NCI-H128 (cell line): ENCODE results near the gene TUBGCP3.
"Not testable (repeated sequence)": the region's sequence is repeated elsewhere in the genome, so short reads cannot be mapped to it uniquely, and the experiment has no call there.

Experiments used
- DNase-seq: peaks from one replicate; lab custom pipeline; 2025; ENCODE audit not compliant: unreplicated experiment; lab: John Stamatoyannopoulos, UW

Gene TUBGCP3

GRCh38 chr13:112580211-112580610 is 7.7 kb downstream of the TUBGCP3 start:
- no peak for DNase-seq

DNA sequence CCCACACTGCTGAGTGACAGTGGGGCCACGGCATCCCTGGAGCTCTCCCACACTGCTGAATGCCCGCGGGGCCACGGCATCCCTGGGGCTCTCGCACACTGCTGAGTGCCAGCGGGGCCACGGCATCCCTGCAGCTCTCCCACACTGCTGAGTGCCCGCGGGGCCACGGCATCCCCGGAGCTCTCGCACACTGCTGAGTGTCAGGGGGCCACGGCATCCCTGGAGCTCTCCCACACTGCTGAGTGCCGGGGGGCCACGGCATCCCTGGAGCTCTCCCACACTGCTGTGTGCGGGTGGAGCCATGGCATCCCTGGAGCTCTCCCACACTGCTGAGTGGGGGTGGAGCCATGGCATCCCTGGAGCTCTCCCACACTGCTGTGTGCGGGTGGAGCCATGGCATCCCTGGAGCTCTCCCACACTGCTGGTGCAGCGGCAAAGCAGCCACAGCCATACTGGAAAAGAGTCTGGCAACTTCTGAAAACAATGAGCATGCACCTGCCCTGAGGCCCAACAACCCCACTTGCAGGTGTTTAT is 8.6 kb downstream of the TUBGCP3 start:
- DNase-seq, result no peak

DNA sequence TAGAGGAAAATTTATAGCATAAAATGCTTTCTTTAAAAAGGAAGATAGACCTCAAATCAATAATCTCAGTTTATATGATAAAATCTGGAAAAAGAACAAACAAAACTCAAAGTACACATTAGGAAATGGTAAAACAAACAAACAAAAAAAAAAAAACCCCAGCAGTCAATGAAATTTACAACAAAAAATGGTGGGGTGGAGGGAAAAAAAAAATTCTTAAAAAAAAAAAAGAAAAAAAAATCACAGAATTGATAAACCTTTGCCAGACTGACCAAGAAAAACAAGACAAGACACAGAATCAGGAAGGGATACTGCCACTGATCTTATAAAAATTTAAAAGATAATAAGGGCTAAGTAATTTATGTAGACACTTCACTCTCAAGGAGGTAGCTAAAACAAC is 11.2 kb downstream of the TUBGCP3 start:
- DNase-seq, result no peak

DNA sequence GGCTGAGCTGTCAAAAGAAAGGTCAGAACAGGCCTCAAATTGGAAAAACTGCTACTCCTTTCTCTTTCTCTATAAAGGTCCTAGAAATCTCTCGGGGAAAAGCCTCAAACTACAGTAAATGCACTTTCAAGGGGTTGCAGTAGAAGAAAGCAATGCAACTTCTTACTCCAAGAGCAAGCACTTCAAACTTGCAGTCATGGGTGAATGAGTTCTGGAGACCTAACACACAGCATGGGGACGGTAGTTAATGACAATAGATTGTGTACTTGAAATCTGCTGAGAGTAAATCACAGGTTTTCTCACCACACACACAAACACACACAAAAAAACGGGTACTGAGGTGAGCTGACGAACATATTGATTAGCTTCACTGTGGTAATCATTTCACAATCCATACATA is 11.8 kb downstream of the TUBGCP3 start:
- DNase-seq, result no peak

DNA sequence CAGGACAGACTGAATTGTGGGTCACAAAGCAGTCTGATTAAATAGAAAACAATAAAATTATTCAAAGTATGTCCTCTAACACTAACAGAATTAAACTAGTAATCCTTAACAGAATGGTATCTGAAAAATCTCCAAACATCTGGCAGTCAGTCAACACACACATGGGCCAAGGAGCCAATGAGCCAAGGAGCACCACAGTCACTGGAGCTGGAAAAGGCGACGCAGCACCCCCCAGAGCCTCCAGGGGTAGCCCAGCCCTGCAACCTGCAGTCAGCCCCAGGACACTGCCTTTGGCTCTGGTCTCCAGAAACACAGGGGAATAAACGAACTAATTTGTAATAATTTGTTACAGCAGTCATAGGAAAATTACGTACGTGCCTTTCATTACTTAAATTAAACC is 12.3 kb downstream of the TUBGCP3 start:
- DNase-seq, result no peak

DNA sequence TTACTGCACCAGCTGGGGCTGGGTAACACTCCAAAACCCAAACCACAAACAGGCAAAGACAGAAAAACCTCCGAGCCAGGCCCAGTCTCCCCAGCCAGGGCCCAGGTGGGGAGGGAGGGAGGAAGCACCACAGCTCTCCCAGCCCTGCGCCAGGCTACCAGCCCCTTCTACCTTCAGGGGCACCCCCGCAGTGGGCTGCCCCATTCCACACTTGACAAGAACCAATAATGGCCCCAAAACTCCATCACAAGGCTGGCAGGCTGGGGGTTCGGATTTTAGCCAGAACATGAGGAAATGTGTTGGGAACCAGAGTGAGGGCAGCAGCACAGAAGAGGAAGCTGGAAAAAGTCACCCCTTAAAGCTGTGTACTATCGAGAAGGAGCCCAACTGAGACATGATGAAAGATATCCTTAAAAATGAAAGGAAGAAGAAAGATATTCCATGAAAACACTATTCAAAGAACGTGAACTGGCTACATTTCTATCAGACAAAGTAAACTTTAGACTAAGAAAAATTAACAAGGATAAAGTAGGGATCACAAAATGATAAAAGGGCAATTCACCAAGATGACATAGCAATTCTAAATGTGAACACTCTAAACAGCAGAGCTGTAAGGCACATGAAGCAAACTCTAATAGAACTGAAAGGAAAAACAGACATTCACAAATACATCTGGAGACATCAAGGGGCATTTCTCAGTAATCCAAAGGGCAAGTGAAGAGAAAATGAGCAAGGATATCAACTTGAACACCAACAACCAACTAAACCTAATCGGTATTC is 12.9 kb downstream of the TUBGCP3 start:
- DNase-seq, result no peak

DNA sequence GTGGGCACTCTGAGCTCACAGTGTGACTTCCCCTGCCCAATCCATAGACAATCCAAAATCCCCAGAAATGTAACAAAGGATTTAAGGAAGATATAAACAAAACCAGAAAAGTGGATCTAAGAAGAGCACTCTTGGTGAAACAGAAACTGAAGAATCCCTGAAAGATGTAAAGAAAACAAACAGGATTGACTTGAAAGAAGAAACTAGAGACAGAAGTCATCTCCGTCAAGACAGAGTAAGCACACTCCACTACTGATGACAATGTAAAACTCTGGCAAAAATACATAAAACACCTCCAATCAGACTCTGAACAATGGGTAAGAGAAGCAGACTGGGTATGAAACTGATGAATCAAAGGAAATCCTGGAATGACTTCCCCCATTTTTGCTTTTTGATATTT is 13.5 kb downstream of the TUBGCP3 start:
- DNase-seq, result no peak

DNA sequence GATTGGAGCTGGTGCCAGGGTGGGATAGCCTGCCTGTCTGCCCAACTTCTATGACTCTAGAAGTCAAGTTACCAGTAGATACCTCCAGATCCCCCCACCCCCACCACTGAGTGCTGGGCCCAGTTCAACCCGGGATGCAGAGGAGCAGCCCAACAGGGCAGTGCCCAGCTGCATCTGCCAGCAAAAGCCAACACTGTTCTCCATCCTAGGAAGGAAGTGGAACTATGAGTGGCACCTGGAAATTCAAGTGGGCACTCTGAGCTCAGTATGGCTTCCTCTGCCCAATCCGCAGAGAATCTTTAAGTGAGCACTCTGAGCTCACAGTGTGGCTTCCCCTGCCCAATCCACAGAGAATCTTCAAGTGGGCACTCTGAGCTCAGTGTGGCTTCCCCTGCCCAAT is 14.2 kb downstream of the TUBGCP3 start:
- no peak for DNase-seq

DNA sequence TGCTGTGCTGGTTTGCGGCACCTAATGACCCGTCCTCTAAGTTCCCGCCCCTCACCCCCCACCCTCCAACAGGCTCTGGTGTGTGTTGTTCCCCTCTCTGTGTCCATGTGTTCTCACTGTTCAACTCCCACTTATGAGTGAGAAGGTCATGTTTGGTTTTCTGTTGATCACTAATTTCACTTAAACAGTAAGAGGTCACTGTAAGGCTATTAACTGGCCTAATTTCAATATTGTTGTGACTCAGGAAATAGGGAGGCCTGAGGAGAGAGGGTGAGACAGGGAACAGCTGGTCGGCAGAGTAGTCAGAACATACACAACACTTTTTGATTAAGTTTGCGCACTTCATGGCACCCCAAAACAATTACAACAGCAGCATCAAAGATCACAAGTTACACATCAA is 15.6 kb downstream of the TUBGCP3 start:
- DNase-seq, result no peak

- DNase-seq, result no peak
Measured at GRCh38 chr13:112569821-112570220, 18.1 kb downstream of the TUBGCP3 start.

DNA sequence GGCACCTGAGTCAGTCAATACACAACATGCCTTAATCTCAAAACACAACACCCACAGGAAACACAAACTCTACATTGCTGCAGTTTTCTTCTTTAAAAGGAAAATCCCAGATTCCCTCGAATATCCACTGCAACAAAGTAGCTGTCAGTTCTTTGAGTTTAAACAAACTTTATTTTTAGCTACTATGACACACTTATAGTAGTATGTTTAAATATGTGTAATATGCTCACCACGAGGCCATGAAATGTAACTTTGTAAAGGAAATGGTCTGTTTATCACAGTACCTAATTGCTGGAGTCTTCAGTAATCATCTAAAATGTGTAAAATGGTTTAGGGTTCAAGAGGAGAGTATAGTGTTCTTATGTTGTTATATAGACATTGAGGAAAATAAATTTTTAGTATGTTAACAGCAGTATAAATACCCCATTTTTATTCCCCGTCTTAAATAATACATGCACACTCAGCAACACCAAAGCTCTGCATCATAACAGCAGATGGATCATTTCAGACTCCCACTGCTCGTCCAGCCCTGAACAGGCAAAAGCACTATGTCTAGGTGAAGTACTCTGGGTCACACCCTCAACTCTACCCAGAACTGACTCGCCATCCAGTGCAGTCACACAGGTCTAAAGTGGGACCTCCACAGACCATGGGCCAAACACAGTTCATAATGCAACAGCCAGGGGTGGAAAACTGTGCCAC is 20.6 kb downstream of the TUBGCP3 start:
- no peak for DNase-seq

DNA sequence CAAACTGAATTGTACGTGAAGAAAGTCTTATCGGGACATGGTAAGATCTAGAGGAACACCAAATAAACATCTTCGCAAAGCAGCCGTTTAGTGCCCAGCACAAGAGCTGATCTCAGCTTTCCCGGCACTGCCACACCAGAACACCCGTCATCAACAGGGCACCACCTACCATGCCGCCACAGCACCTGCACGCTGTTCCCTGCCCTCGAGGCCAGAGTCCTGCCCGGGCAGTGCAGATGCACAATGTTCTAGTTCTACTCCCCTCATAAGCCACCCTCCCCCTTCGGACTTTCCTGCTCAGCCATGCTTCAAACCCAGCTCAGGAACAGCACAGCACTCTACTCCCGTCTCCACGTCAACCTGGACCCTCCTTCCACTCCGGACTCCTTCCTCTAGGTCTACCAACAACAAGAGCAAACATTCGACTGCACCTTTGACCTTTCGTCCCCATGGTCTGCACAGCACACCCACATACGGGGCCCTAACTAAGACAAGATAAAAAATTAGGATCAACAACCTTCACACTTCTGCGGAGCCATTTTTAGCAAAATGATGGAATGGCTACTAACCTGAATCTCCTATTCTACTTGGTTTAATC is 25.1 kb downstream of the TUBGCP3 start:
- DNase-seq, result no peak

DNA sequence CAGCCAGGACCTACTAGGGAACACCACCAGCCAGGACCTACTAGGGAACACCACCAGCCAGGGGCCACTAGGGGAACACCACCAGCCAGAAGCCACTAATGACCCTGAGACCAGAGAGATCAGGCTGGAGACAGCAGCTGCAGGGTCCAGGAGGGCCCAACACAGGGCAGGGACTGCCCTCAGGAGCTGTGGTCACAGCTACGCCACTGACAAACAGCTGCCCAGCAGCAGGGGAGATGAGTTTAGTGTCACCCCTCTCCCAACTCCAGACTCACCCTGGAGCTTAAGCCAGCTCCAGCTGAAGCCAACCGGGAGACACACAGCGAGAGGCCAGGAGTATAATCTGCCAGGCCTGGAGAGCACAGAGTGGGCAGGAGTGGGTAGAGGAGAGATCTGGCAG is 25.7 kb downstream of the TUBGCP3 start:
- DNase-seq, result no peak

GRCh38 chr13:112561478-112561877 is 26.5 kb downstream of the TUBGCP3 start:
- DNase-seq, result no peak

GRCh38 chr13:112558696-112559418 is 29.1 kb downstream of the TUBGCP3 start:
- DNase-seq, result no peak

- DNase-seq, result no peak
Measured at GRCh38 chr13:112556600-112556999, 31.4 kb downstream of the TUBGCP3 start.

DNA sequence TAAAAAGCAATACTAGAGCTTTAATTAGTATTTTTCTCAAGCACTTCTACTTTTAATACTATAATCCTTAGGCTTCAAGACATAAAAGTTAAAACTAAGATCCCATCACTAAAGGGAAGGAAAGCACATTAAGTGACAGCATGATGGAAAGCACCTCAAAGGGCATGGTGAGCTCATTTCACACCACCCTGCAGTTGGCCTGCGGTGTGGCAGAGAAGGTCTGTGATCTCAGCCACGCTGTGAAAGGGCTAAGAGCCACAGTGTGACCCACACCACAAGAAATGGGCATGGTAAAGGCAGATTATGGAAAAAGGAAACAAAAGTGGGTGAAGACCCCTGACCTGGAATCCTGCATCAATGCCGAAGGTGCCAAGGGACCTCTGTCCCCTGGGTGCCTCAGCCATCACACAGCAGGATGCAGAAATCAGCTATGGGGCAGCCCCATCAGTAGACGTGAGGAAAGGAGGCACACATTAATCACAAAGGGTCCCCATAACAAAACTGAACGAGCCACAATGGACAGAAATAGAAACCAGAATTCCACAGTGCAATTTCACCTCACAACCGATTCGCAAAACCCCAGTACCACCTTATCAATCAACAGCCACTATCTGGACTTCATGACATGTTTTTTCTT is 33.6 kb downstream of the TUBGCP3 start:
- no peak for DNase-seq

DNA sequence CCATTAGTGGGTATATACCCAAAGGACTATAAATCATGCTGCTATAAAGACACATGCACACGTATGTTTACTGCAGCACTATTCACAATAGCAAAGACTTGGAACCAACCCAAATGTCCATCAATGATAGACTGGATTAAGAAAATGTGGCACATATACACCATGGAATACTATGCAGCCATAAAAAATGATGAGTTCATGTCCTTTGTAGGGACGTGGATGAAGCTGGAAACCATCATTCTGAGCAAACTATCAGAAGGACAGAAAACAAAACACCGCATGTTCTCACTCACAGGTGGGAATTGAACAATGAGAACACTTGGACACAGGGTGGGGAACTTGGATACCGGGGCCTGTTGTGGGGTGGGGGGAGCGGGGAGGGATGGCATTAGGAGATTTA is 39.0 kb downstream of the TUBGCP3 start:
- DNase-seq, result not testable (repeated sequence)

GRCh38 chr13:112545856-112546255 is 42.1 kb downstream of the TUBGCP3 start:
- DNase-seq, result no peak

GRCh38 chr13:112532837-112533745 is 54.9 kb downstream of the TUBGCP3 start:
- no peak for DNase-seq
